Epithelial cell of alveolus of lung (primary cell): ENCODE data around the gene TUBA3D. TPM values are rescaled to one million over a fixed set of nuclear protein-coding genes. Genes with fewer than 3 reads are reported as not detected.

ENCODE experiments used
- total RNA-seq: library from RNA; depleted of rRNA; stranded (reverse); fragments of >200 nt; gene quantifications from 2 replicates; pipeline ENCODE4 v1.2.1, GENCODE V29; 2015

TUBA3D gene
- total RNA-seq, result not detected in 2 replicates

GRCh38 chr2:131475831-131476230 lies at the start of gene TUBA3D:
Gene TUBA3D, plus strand, starts transcription at chr2:131476119. Its CDS starts 81 bp downstream, at chr2:131476200.

GRCh38 chr2:131492015-131492417 lies 16.1 kb downstream of the TUBA3D start, which contains the start of gene MZT2A:
Gene MZT2A, minus strand, starts transcription at chr2:131492397. Its CDS starts 21 bp downstream, at chr2:131492376.

GRCh38 chr2:131527131-131528001 lies 51.4 kb downstream of the TUBA3D start, which contains the start of gene CCDC74A:
Gene CCDC74A, plus strand, starts transcription at chr2:131527888. Its CDS starts 83 bp downstream, at chr2:131527971.

Other genes with a start within 250 kb of the TUBA3D start
- gene RAB6D, start 112.0 kb upstream of the TUBA3D start, total RNA-seq, result under 0.01 TPM in 1 of 2 replicates, not detected in the other
- gene MZT2A, start 16.3 kb downstream of the TUBA3D start, total RNA-seq, result 202 and 219 TPM in 2 replicates
- 17.2 and 18.1 TPM in 2 replicates for gene CCDC74A, start 51.8 kb downstream of the TUBA3D start, total RNA-seq